HL-60 (cell line): ENCODE results near the gene MBD5.

Experiments used
- DNase-seq, 2 experiments: peaks; one replicate each; pipeline ENCODE4 v3.0.0-alpha.2; 2010 to 2020; ENCODE audit warnings: low read depth in 1 of 2, low spot score in 1 of 2
- H3K27ac ChIP-seq: fragments of 250-450 bp; sonication (Bioruptor Pico); replicated peaks from 2 replicates; pipeline ENCODE4 v1.5.1; 2020; ENCODE audit warnings: mild to moderate bottlenecking, moderate library complexity
- H3K27me3 ChIP-seq: fragments of 250-450 bp; sonication (Bioruptor Pico); 2 replicates; pipeline ENCODE4 v1.5.1; 2021; ENCODE audit warnings: mild to moderate bottlenecking, moderate library complexity; ENCODE audit not compliant: insufficient read depth, poor library complexity, severe bottlenecking
- H3K4me3 ChIP-seq: replicated peaks from 2 replicates; pipeline ENCODE4 v1.5.1; 2011; ENCODE audit warnings: mild to moderate bottlenecking, control low read depth, low read length; ENCODE audit not compliant: insufficient read depth
- GABPA ChIP-seq: IDR thresholded peaks from 2 replicates; pipeline ENCODE4 v1.6.1; 2012; ENCODE audit warnings: low read depth
- POLR2AphosphoS5 ChIP-seq: IDR thresholded peaks from 2 replicates; pipeline ENCODE4 v1.6.1; 2012; ENCODE audit warnings: low read depth
- SPI1 ChIP-seq: IDR thresholded peaks from 2 replicates; pipeline ENCODE4 v1.6.1; 2012; ENCODE audit warnings: low read depth, mild to moderate bottlenecking, borderline replicate concordance
- TF ChIP-seq, protein P1 (sequence below): IDR thresholded peaks from 2 replicates; pipeline ENCODE4 v1.6.1; 2012; ENCODE audit warnings: low read depth; ENCODE audit not compliant: insufficient replicate concordance
- TF ChIP-seq, protein P2 (sequence below): IDR thresholded peaks from one replicate; pipeline ENCODE4 v1.5.1; 2011; ENCODE audit warnings: low read length, control low read depth, inconsistent platforms; ENCODE audit not compliant: insufficient read depth

MBD5 gene

DNA sequence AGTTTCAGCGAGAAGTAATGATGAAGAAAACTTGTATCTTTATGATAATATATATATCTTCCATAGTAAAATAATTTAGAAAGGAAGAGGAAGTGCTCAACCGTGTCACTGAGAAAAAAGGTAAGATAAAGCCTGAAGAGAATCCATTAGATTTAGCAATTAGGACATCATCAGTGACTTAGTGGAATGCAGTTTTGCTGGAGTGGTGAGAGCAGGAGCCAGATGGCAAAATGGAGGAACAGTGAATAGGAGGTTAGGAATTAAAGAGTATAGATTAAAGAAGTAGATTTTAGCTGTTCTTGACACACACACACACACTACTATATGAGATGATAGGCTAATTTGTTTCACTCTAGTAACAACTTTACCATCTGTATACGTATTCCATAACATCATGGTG lies 466.5 kb downstream of the MBD5 start:
- DNase-seq, result no peak
- Histone ChIP-seq H3K4me3 (no peak overlapping the region), H3K27ac (no peak overlapping the region), H3K27me3 (peaks cover 2% of the 10 kb centered on the region)
- TF ChIP-seq POLR2AphosphoS5 (no peak), SPI1 (0 out of 2 replicates have a peak, but pooled peaks have one; percentile 17)

DNA sequence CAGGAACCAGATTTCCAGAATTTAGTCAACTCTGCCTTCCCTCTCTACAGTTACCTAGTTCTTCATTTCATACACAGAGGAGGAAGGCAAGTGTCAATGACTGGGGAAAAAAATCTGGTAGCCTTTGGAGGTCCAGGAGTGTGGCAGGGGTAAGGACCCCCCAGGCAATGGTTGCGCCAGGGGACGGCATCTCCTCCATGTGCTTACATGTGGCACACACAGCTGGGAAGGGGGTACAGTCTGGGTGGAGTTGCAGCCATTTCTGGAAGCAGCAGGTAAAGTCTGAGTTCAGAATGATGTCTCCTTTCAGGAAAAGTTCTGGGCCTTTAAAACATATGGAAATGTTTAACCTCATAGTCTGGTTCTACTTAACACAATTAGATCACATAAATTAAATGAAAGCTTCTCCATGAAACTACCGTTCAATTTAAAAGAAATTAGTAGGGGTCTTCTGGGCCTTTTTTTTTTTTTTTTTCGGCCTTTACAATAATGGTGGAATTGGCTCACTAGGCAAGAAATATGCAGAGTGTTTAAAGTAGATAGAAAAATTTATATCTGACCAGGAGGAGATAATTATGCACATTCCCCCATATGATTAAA lies 470.0 kb downstream of the MBD5 start:
- H3K4me3 ChIP-seq, result no peak overlapping the region
- TF ChIP-seq POLR2AphosphoS5 (no peak), SPI1 (no peak), GABPA (no peak)
- TF ChIP-seq, protein P1, sequence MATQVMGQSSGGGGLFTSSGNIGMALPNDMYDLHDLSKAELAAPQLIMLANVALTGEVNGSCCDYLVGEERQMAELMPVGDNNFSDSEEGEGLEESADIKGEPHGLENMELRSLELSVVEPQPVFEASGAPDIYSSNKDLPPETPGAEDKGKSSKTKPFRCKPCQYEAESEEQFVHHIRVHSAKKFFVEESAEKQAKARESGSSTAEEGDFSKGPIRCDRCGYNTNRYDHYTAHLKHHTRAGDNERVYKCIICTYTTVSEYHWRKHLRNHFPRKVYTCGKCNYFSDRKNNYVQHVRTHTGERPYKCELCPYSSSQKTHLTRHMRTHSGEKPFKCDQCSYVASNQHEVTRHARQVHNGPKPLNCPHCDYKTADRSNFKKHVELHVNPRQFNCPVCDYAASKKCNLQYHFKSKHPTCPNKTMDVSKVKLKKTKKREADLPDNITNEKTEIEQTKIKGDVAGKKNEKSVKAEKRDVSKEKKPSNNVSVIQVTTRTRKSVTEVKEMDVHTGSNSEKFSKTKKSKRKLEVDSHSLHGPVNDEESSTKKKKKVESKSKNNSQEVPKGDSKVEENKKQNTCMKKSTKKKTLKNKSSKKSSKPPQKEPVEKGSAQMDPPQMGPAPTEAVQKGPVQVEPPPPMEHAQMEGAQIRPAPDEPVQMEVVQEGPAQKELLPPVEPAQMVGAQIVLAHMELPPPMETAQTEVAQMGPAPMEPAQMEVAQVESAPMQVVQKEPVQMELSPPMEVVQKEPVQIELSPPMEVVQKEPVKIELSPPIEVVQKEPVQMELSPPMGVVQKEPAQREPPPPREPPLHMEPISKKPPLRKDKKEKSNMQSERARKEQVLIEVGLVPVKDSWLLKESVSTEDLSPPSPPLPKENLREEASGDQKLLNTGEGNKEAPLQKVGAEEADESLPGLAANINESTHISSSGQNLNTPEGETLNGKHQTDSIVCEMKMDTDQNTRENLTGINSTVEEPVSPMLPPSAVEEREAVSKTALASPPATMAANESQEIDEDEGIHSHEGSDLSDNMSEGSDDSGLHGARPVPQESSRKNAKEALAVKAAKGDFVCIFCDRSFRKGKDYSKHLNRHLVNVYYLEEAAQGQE, result no peak
- TF ChIP-seq, protein P2, sequence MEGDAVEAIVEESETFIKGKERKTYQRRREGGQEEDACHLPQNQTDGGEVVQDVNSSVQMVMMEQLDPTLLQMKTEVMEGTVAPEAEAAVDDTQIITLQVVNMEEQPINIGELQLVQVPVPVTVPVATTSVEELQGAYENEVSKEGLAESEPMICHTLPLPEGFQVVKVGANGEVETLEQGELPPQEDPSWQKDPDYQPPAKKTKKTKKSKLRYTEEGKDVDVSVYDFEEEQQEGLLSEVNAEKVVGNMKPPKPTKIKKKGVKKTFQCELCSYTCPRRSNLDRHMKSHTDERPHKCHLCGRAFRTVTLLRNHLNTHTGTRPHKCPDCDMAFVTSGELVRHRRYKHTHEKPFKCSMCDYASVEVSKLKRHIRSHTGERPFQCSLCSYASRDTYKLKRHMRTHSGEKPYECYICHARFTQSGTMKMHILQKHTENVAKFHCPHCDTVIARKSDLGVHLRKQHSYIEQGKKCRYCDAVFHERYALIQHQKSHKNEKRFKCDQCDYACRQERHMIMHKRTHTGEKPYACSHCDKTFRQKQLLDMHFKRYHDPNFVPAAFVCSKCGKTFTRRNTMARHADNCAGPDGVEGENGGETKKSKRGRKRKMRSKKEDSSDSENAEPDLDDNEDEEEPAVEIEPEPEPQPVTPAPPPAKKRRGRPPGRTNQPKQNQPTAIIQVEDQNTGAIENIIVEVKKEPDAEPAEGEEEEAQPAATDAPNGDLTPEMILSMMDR, result no peak
- no peaks in the 10 kb centered on the region for H3K27me3 ChIP-seq
- DNase-seq, result no peak
- no peak overlapping the region for H3K27ac ChIP-seq

DNA sequence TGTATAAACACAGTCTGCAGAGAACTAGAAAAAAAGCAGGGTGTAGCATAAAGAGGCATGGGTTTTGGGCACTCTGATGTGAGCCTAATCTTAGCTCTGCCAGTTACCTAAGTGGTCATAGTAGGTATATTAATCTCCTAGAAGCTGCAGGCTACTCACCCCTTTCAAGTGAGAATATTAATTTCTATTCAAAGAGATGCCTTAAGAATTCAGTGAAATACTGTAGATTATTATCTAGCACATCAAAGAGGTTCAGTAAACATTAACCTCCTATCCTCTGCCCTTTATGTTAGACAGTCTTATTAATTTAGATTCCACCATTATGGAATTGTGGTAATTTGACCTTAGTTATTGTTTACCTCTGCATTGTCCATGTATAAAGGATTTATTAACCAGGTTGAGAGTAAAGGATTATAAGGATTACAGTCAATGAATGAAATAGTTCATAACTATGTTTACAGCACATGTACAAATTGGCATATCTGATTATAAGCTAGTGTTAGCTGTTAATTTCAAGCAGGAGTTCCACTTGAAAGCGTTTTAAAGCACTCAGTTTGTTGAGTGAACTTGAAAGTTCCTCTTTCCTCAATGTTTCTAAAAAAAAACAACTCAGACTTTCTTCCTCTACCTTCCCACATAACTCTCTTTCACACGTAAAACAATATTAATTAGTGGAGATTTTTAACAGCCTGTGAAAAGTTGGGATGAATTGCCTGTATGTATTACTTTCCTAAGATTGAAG lies 473.1 kb downstream of the MBD5 start:
- no peaks in the 10 kb centered on the region for H3K27me3 ChIP-seq
- TF ChIP-seq POLR2AphosphoS5 (no peak), GABPA (no peak), SPI1 (no peak)
- TF ChIP-seq, protein P1, result no peak
- TF ChIP-seq, protein P2, result no peak
- no peak overlapping the region for H3K27ac ChIP-seq
- no peak overlapping the region for H3K4me3 ChIP-seq
- DNase-seq, result no peak

DNA sequence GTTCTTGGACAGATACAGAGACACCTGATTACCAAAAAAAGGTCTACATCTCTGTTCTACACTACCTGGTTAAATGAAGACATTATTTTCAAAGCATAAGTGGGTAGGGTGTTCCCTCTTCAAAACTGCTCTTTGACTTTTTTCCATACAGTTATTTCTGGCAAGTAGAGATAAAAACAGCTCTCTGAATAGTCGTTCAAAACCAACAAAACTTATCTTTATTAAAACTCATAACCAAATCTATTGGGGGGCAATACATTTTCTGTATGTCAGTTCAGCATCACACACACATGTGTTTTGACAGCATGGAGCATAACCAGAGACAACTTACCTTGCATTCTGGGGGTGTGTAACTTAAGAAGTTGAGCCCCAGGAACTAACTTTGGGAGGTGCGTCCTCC lies 474.7 kb downstream of the MBD5 start:
- Histone ChIP-seq H3K27me3 (no peaks in the 10 kb centered on the region), H3K4me3 (no peak overlapping the region), H3K27ac (no peak overlapping the region)
- no peak for TF ChIP-seq SPI1
- TF ChIP-seq POLR2AphosphoS5, result no peak
- TF ChIP-seq GABPA, result no peak
- TF ChIP-seq, protein P2, result no peak
- TF ChIP-seq, protein P1, result no peak
- no peak for DNase-seq
